ENCODE measurements around the gene PAF1.

DNA sequence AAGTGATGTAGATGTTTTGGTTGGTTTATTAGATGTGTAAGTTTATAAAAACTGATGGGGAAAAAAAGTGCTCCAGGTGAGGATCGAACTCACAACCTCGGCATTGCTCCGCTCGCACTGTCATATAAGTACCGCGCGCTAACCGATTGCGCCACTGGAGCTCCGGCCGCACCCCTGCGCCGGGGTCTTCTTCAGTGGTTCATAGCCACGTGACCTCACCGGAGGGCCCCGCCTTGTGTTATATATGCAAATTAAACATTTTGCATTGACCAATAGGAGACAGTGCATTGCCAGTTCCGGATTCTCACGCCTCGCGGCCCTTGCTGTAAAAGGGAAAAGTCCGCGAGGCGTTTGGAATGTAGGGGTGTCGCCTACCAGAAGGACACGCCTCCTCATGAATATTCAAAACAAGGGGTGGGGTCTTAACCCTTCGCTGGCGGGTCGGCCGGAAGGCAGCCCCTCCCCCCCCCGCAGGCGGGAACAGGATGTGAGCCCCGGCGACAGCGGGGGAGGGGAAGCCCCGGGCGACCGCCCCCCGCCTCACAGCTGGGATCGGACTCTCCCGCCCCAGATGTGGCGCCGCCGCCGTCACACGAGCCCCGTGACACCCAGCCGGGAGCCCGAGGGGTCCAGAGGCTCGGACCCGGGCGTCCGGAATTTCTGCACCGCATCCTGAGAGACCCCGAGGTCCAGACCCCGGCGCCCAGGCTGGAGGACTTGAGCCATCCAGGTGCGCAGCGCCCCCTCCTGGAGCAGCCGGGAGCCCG is 21.4 kb upstream of the PAF1 start, which contains the start of gene PLEKHG2:
- peak; percentile 78 to 97 (median 95) for TF ChIP-seq CTCF (IDR thresholded peaks at IDR 0.05)
- peak; percentile 46 to 48 for TF ChIP-seq POLR2A (IDR thresholded peaks at IDR 0.05)
